IMR-90 (cell line): ENCODE results near the gene NXPE4. TPM values are rescaled to one million over a fixed set of nuclear protein-coding genes. Genes with fewer than 3 reads are reported as not detected.

Experiments used
- ATAC-seq: fragments of 200-7000 bp; cut with Tn5 transposase; 2 replicates; pipeline ENCODE4 v1.9.1; 2020; ENCODE audit warnings: low read depth, mild to moderate bottlenecking, moderate library complexity
- BruUV-seq: library from RNA; stranded (reverse); fragments of 400-500 nt; replicated peaks from 2 replicates; lab custom pipeline; 2021; lab: Mats Ljungman, UMichigan
- CTCF ChIA-PET: fragments of 300-600 bp; formaldehyde crosslinking; extraction: SDS; loops from one replicate; lab custom pipeline; 2021; ENCODE audit warnings: antibody characterized with exemption; lab: Yijun Ruan, JAX
- POLR2A ChIA-PET: fragments of 300-600 bp; sonication (Branson Sonifier 250); formaldehyde crosslinking; loops from one replicate; lab custom pipeline; 2022; ENCODE audit warnings: antibody characterized with exemption; ENCODE audit not compliant: unreplicated experiment; lab: Charles Lee
- DNase-seq: peaks from one replicate; pipeline ENCODE4 v3.0.0; 2013
- H2AFZ ChIP-seq: replicated peaks from 2 replicates; pipeline ENCODE3; 2013; ENCODE audit warnings: low read length, mild to moderate bottlenecking; ENCODE audit not compliant: poor library complexity
- H2AK5ac ChIP-seq: 2 replicates; pipeline ENCODE4 v1.6.1; 2013; ENCODE audit warnings: low read depth, low read length, inconsistent platforms
- H2AK9ac ChIP-seq: replicated peaks from 2 replicates; pipeline ENCODE3; 2013; ENCODE audit warnings: mild to moderate bottlenecking, low read depth, low read length, moderate library complexity; ENCODE audit not compliant: poor library complexity
- H2BK120ac ChIP-seq: 2 replicates; pipeline ENCODE4 v1.6.1; 2013; ENCODE audit warnings: low read depth, low read length, inconsistent platforms
- H2BK15ac ChIP-seq: 3 replicates; pipeline ENCODE4 v1.6.1; 2013; ENCODE audit warnings: low read depth, low read length, inconsistent platforms
- H2BK20ac ChIP-seq: 2 replicates; pipeline ENCODE4 v1.6.1; 2013; ENCODE audit warnings: low read depth, mild to moderate bottlenecking, inconsistent platforms, low read length, moderate library complexity
- H2BK5ac ChIP-seq: 2 replicates; pipeline ENCODE4 v1.6.1; 2013; ENCODE audit warnings: mild to moderate bottlenecking, low read depth, low read length, inconsistent platforms; ENCODE audit not compliant: poor library complexity, severe bottlenecking
- H3K14ac ChIP-seq: replicated peaks from 2 replicates; pipeline ENCODE4 v1.6.1; 2013; ENCODE audit warnings: low read depth, low read length, inconsistent platforms
- H3K18ac ChIP-seq: 2 replicates; pipeline ENCODE4 v1.6.1; 2013; ENCODE audit warnings: low read depth, low read length, control low read depth
- H3K23ac ChIP-seq: 2 replicates; pipeline ENCODE4 v1.6.1; 2013; ENCODE audit warnings: low read depth, low read length, inconsistent platforms
- H3K27ac ChIP-seq: 2 replicates; pipeline ENCODE4 v1.5.1; 2013; ENCODE audit warnings: mild to moderate bottlenecking, control low read depth, low read length; ENCODE audit not compliant: insufficient read depth
- H3K27me3 ChIP-seq: 2 replicates; pipeline ENCODE4 v1.6.1; 2013; ENCODE audit warnings: low read length; ENCODE audit not compliant: control insufficient read depth, insufficient read depth
- H3K36me3 ChIP-seq: 2 replicates; pipeline ENCODE4 v1.6.1; 2013; ENCODE audit warnings: low read length, mixed read lengths; ENCODE audit not compliant: control insufficient read depth, insufficient read depth
- H3K4ac ChIP-seq: 2 replicates; pipeline ENCODE4 v1.6.1; 2013; ENCODE audit warnings: low read depth, low read length, inconsistent platforms
- H3K4me1 ChIP-seq: 2 replicates; pipeline ENCODE4 v1.6.1; 2013; ENCODE audit warnings: low read length, mixed read lengths; ENCODE audit not compliant: control insufficient read depth, insufficient read depth
- H3K4me2 ChIP-seq: 2 replicates; pipeline ENCODE4 v1.6.1; 2013; ENCODE audit warnings: low read depth, mild to moderate bottlenecking, control low read depth, low read length, moderate library complexity
- H3K4me3 ChIP-seq: 2 replicates; pipeline ENCODE4 v1.5.1; 2013; ENCODE audit warnings: low read depth, mild to moderate bottlenecking, control low read depth, low read length, moderate library complexity; ENCODE audit not compliant: insufficient read depth
- H3K56ac ChIP-seq: 2 replicates; pipeline ENCODE4 v1.6.1; 2013; ENCODE audit warnings: low read length, inconsistent platforms; ENCODE audit not compliant: insufficient read depth; ENCODE audit errors: extremely low read depth
- H3K79me1 ChIP-seq, 2 experiments: 2 replicates each; pipeline ENCODE4 v1.6.1; 2013; ENCODE audit warnings: low read length in 2 of 2, inconsistent platforms in 1 of 2, low read depth in 1 of 2
- H3K9ac ChIP-seq: 2 replicates; pipeline ENCODE4 v1.6.1; 2013; ENCODE audit warnings: low read depth, low read length, control low read depth
- H3K9me1 ChIP-seq: 2 replicates; pipeline ENCODE4 v1.6.1; 2013; ENCODE audit warnings: low read length, inconsistent platforms; ENCODE audit not compliant: insufficient read depth
- H3K9me3 ChIP-seq: 2 replicates; pipeline ENCODE4 v1.6.1; 2013; ENCODE audit warnings: low read length; ENCODE audit not compliant: control insufficient read depth, insufficient read depth
- H4K20me1 ChIP-seq: 2 replicates; pipeline ENCODE4 v1.6.1; 2013; ENCODE audit warnings: low read length, inconsistent platforms; ENCODE audit not compliant: insufficient read depth
- H4K5ac ChIP-seq: 2 replicates; pipeline ENCODE4 v1.6.1; 2013; ENCODE audit warnings: mild to moderate bottlenecking, low read depth, low read length, control low read depth
- H4K8ac ChIP-seq, 2 experiments: 2 replicates each; pipeline ENCODE4 v1.6.1; 2013; ENCODE audit warnings: low read depth in 2 of 2, low read length in 2 of 2, control low read depth in 1 of 2, inconsistent platforms in 1 of 2
- H4K91ac ChIP-seq: 2 replicates; pipeline ENCODE4 v1.6.1; 2013; ENCODE audit warnings: low read depth, low read length, inconsistent platforms; ENCODE audit not compliant: insufficient read depth
- BHLHE40 ChIP-seq: fragments of 150-350 bp; IDR thresholded peaks from 2 replicates; pipeline ENCODE4 v1.6.1; 2016; ENCODE audit warnings: mild to moderate bottlenecking, low read depth, low read length
- CEBPB ChIP-seq: IDR thresholded peaks from 2 replicates; pipeline ENCODE4 v1.6.1; 2012; ENCODE audit warnings: low read depth, low read length, improper control_type of control experiment
- CHD1 ChIP-seq: IDR thresholded peaks from 2 replicates; pipeline ENCODE4 v1.6.1; 2012; ENCODE audit warnings: low read depth, low read length, improper control_type of control experiment
- CTCF ChIP-seq: conservative IDR thresholded peaks from 2 replicates; pipeline ENCODE4 v1.5.1; 2012; ENCODE audit warnings: mild to moderate bottlenecking, low read depth, low read length, improper control_type of control experiment
- ELK1 ChIP-seq: fragments of 150-350 bp; IDR thresholded peaks from 2 replicates; pipeline ENCODE4 v1.6.1; 2016; ENCODE audit warnings: low read depth, mild to moderate bottlenecking, low read length, moderate library complexity, borderline replicate concordance
- FOS ChIP-seq: fragments of 150-350 bp; IDR thresholded peaks from 2 replicates; pipeline ENCODE4 v1.6.1; 2016; ENCODE audit warnings: low read depth, low read length
- MAFK ChIP-seq: IDR thresholded peaks from 2 replicates; pipeline ENCODE4 v1.6.1; 2012; ENCODE audit warnings: low read depth, low read length, improper control_type of control experiment
- MAZ ChIP-seq: IDR thresholded peaks from 2 replicates; pipeline ENCODE4 v1.6.1; 2012; ENCODE audit warnings: low read depth, mild to moderate bottlenecking, low read length, improper control_type of control experiment, moderate library complexity, borderline replicate concordance
- MXI1 ChIP-seq: IDR thresholded peaks from 2 replicates; pipeline ENCODE4 v1.6.1; 2012; ENCODE audit warnings: low read depth, mild to moderate bottlenecking, low read length, moderate library complexity, borderline replicate concordance
- NFE2L2 ChIP-seq: fragments of 150-350 bp; IDR thresholded peaks from 2 replicates; pipeline ENCODE4 v1.6.1; 2016; ENCODE audit warnings: low read depth, mild to moderate bottlenecking, low read length
- POLR2A ChIP-seq: IDR thresholded peaks from 2 replicates; pipeline ENCODE4 v1.6.1; 2012; ENCODE audit warnings: mild to moderate bottlenecking, low read depth, low read length
- RAD21 ChIP-seq: IDR thresholded peaks from 2 replicates; pipeline ENCODE4 v1.6.1; 2012; ENCODE audit warnings: low read length, improper control_type of control experiment
- RCOR1 ChIP-seq: IDR thresholded peaks from 2 replicates; pipeline ENCODE4 v1.6.1; 2012; ENCODE audit warnings: mild to moderate bottlenecking, low read length, improper control_type of control experiment; ENCODE audit not compliant: insufficient replicate concordance
- RFX5 ChIP-seq: IDR thresholded peaks from 2 replicates; pipeline ENCODE4 v1.8.0; 2012; ENCODE audit warnings: low read depth, mild to moderate bottlenecking, low read length, moderate library complexity
- SMC3 ChIP-seq: fragments of 150-350 bp; IDR thresholded peaks from 2 replicates; pipeline ENCODE4 v1.6.1; 2016; ENCODE audit warnings: low read depth, mild to moderate bottlenecking, antibody characterized with exemption, low read length, moderate library complexity
- USF2 ChIP-seq: fragments of 150-350 bp; IDR thresholded peaks from 2 replicates; pipeline ENCODE4 v1.6.1; 2017; ENCODE audit warnings: mild to moderate bottlenecking, antibody characterized with exemption, low read length, low read depth
- WGBS, 2 experiments: methylation state at CpG; one replicate each; pipeline versions ENCODE4 v1.1.5 to v1.1.7; 2013; ENCODE audit warnings: missing lambda C conversion rate in 2 of 2; ENCODE audit not compliant: insufficient read length in 1 of 2; ENCODE audit errors: extremely low coverage in 2 of 2; 5-methylcytosine and 5-hydroxymethylcytosine counted together
- dilution Hi-C: fragments of 300-500 bp; cut with HindIII; formaldehyde crosslinking; loops from one replicate; pipeline ENCODE4 v1.14.3; 2018; ENCODE audit warnings: low sequenced_read_pairs; ENCODE audit not compliant: unreplicated experiment
- in situ Hi-C: fragments of 300-500 bp; cut with MboI; formaldehyde crosslinking; loops from 3 replicates; pipeline ENCODE4 v1.14.3; 2019; ENCODE audit warnings: low sequenced_read_pairs, inconsistent platforms, mixed read lengths
- intact Hi-C: fragments of 100-400 bp; cut with micrococcal nuclease; formaldehyde crosslinking; loops from 2 replicates; pipeline ENCODE4 v1.10.0; 2022
- polyA plus RNA-seq, 3 experiments: library from polyadenylated mRNA; depleted of rRNA; stranded (reverse); fragments of >200 nt; gene quantifications; 2 replicates each; pipeline ENCODE4 v1.2.3, GENCODE V29; 2012; ENCODE audit warnings: low replicate concordance in 1 of 3
- total RNA-seq: library from RNA; depleted of rRNA; stranded (reverse); fragments of >200 nt; gene quantifications from 2 replicates; pipeline ENCODE4 v1.2.3, GENCODE V29; 2012

The NXPE4 gene
- total and polyA plus RNA-seq, 2 of the 4 experiments (the other 2 are of a cell fraction) = not detected

GRCh38 chr11:114609429-114609828 is 13.8 kb upstream of the NXPE4 start:
- DNase-seq (no peak), ATAC-seq (no peak)
- Histone ChIP-seq H3K36me3 (no peaks in the 10 kb centered on the region), H4K8ac (no peak overlapping the region), H3K4me1 (no peaks in the 10 kb centered on the region), H3K4me2 (no peak overlapping the region), H4K5ac (no peak overlapping the region), H4K20me1 (no peaks in the 10 kb centered on the region), H2AK9ac (no peak overlapping the region), H3K23ac (no peak overlapping the region), H2BK5ac (no peak overlapping the region), H2BK20ac (no peak overlapping the region), H3K18ac (no peak overlapping the region), H3K27ac (no peak overlapping the region), H3K56ac (no peak overlapping the region), H3K9ac (no peak overlapping the region), H2AFZ (no peak overlapping the region), H2AK5ac (no peak overlapping the region), H2BK15ac (no peak overlapping the region), H3K27me3 (no peaks in the 10 kb centered on the region), H3K79me1 (no peaks in the 10 kb centered on the region), H3K4ac (no peak overlapping the region), H3K9me3 (no peaks in the 10 kb centered on the region), H2BK120ac (no peak overlapping the region), H3K9me1 (no peaks in the 10 kb centered on the region), H3K4me3 (no peak overlapping the region), H3K14ac (no peak overlapping the region), H4K91ac (no peak overlapping the region)
- in situ Hi-C loops = no loop called here
- TF ChIP-seq CTCF (no peak), USF2 (no peak), RFX5 (no peak), NFE2L2 (no peak), SMC3 (no peak), FOS (no peak), ELK1 (no peak), BHLHE40 (no peak), POLR2A (no peak), CHD1 (no peak), RAD21 (no peak), RCOR1 (no peak), MAZ (no peak), MXI1 (no peak), MAFK (no peak), CEBPB (no peak)
- ChIA-PET POLR2A (no interaction called here), CTCF (no interaction called here)
- dilution Hi-C loops = no loop called here
- 49% methylated on average over 5 of the region's 9 CpGs; no CpG with 5 or more reads in 1 of the 2 experiments for WGBS, 2 experiments
- intact Hi-C loops = loop anchor here (5.0 kb wide), 1 partner anchor 327 kb away; no protein-coding TSS in a partner anchor
- no TSS peak for BruUV-seq
